Right ventricle myocardium superior (tissue), 1 donor: ENCODE data around the gene PLXNA4. TPM values are rescaled to one million over a fixed set of nuclear protein-coding genes. Genes with fewer than 3 reads are reported as not detected.

Experiments used
- ATAC-seq: fragments of 200-7000 bp; cut with Tn5 transposase; one replicate; pipeline ENCODE4 v1.9.1; 2020; ENCODE audit warnings: mild to moderate bottlenecking; ENCODE audit not compliant: poor library complexity
- DNase-seq: peaks from one replicate; pipeline ENCODE4 v3.0.0-alpha.2; 2020
- intact Hi-C: fragments of 100-400 bp; cut with DNase I; formaldehyde crosslinking; loops from one replicate; pipeline ENCODE4 v1.11.2; 2022
- total RNA-seq: library from RNA; stranded (reverse); fragmentation: NEBNext Ultra II Directional; extraction: Animal tissue kit (Norgen Biotek cat#: 25700); gene quantifications from one replicate; pipeline ENCODE4 v1.2.1, GENCODE V29; 2021
- donor health status: DM: no; HTN: yes; CAD: no; lungs with severe emphysema.

PLXNA4 gene
- total RNA-seq, 1 donor from 2014 or later = 17.3 TPM

GRCh38 chr7:132134814-132135445, 441.3 kb downstream of the PLXNA4 start:
- intact Hi-C loops = loop anchor here (10.0 kb wide), 1 partner anchor 1900 kb away; no protein-coding TSS in a partner anchor
- no peak for DNase-seq
- ATAC-seq = no peak

- no peak for DNase-seq
- ATAC-seq = no peak
- intact Hi-C loops = loop anchor here (10.0 kb wide), 1 partner anchor 1901 kb away; no protein-coding TSS in a partner anchor
Measured at GRCh38 chr7:132133501-132133900, 442.8 kb downstream of the PLXNA4 start.

DNA sequence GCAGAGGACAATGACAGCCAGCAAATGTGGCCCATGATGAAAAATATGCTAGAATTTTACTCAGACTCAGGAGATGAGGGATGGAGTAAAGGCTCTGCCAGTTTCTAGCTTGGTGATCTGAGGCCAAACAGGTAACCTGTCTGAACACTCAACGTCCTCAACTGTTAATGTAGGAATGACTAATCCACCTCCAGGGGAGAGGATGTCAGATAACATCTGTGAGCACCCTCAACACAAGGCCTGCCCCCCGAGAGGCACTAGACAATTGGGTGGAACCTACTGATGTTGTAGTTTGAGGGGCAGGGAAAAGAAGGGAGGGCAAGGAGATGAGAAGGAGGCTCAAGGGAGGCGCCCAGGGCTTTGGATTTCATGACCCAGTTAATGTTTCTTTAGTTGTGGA, 445.1 kb downstream of the PLXNA4 start:
- intact Hi-C loops = loop anchor here (10.0 kb wide), 1 partner anchor 1904 kb away; no protein-coding TSS in a partner anchor
- DNase-seq = no peak
- no peak for ATAC-seq

GRCh38 chr7:132130497-132130896, 445.8 kb downstream of the PLXNA4 start:
- ATAC-seq (no peak), DNase-seq (no peak)
- intact Hi-C loops = loop anchor here (10.0 kb wide), 1 partner anchor 1904 kb away; no protein-coding TSS in a partner anchor

GRCh38 chr7:132125872-132126595, 450.2 kb downstream of the PLXNA4 start:
- no peak for DNase-seq

GRCh38 chr7:132125096-132125495, 451.2 kb downstream of the PLXNA4 start:
- ATAC-seq (no peak), DNase-seq (no peak)
- intact Hi-C loops = no loop called here

More at GRCh38 chr7:132125872-132126595, 450.2 kb downstream of the PLXNA4 start:
- ATAC-seq = no peak
- intact Hi-C loops = no loop called here

GRCh38 chr7:132124575-132124974, 451.7 kb downstream of the PLXNA4 start:
- intact Hi-C loops = no loop called here
- DNase-seq (no peak), ATAC-seq (no peak)

DNA sequence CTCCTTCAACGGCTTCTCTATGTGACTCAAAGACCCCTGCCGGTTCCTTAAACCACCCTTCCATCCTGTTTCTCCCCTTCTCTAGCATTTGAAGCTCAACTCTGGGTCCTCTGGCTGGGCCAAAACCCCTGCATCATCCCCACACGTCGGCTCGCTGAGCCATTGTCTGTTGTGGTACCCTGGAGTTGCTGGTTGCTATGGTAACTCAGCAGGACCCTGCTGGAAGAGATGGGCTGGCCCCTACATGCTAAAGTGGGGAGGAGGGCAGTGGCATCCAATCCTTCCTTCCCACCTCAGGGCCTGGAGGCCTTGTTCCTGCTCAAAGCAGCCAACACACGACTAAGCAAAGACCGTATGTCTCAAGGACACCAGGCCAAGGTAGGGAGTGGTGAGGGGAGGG, 452.5 kb downstream of the PLXNA4 start:
- intact Hi-C loops = no loop called here
- ATAC-seq (no peak), DNase-seq (no peak)

DNA sequence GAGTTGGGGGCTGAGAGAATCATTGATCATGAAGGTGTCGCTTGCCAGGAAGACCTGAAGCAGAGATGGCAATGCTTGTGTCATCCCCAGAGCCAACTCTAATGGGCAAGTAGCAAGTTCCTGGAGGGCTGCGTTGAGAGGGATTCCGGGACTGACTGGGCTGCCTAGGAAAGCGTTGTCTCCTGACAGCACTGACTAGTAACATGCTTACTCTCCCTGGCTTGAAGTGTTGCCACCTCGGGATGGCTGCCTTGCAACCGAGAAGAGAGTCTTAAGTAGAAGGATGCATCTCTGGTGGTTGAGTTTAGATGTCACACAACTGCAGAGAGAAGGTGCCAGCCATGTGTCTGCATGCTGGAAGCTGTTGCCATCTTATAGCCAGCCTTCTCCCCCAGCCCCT, 453.4 kb downstream of the PLXNA4 start:
- ATAC-seq (no peak), DNase-seq (no peak)
- intact Hi-C loops = no loop called here

GRCh38 chr7:132121987-132122386, 454.3 kb downstream of the PLXNA4 start:
- ATAC-seq = no peak
- intact Hi-C loops = no loop called here
- no peak for DNase-seq

DNA sequence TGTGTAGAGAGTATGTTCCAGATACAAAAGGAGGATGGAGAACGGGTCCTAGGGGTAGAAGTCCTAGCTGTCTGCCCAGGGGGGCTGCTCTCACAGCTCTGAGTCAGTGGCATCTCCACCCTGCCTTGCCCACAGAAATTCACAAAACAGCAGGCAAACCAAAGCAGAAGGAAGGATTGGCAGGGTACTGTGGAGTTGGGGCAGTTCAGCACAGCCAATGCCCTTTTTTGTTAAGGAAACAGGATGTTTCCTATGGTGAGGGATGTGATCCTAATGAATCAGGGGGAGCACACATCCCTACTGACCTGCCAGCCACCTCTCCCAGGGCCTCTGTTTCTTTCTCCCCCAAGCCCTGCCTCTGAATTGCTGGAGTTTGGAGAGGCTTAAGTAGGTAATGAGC, 457.6 kb downstream of the PLXNA4 start:
- ATAC-seq (no peak), DNase-seq (no peak)
- intact Hi-C loops = no loop called here

- DNase-seq = no peak
- ATAC-seq = no peak
- intact Hi-C loops = no loop called here
Measured at GRCh38 chr7:132117636-132118035, 458.6 kb downstream of the PLXNA4 start.

GRCh38 chr7:132117181-132117580, 459.1 kb downstream of the PLXNA4 start:
- ATAC-seq = no peak
- no peak for DNase-seq
- intact Hi-C loops = no loop called here

DNA sequence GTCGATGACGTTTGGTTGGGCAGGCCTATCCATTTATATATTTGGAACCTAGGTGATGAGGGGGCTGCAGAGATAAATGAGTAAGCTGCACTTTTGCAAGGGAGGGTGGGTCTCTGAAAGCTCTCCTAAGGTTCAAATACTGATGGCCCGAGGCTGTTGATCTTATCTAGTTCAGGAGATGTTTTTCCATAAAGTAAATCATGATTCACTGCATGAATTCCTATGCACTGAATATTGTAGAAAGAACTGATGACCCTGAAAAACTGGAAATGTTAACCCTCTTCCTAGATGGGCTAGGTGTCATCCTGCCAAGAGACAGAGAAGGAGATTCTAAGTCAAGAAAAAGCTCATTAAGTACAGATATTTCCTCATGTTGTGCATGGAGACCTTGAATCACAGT, 459.9 kb downstream of the PLXNA4 start:
- DNase-seq = no peak
- intact Hi-C loops = no loop called here
- no peak for ATAC-seq

- ATAC-seq = no peak
- DNase-seq = no peak
- intact Hi-C loops = no loop called here
Measured at GRCh38 chr7:132115758-132116157, 460.5 kb downstream of the PLXNA4 start.

- intact Hi-C loops = no loop called here
- no peak for DNase-seq
- no peak for ATAC-seq
Measured at GRCh38 chr7:132115028-132115427, 461.2 kb downstream of the PLXNA4 start.

GRCh38 chr7:132114411-132114810, 461.9 kb downstream of the PLXNA4 start:
- no peak for ATAC-seq
- intact Hi-C loops = no loop called here
- DNase-seq = no peak

DNA sequence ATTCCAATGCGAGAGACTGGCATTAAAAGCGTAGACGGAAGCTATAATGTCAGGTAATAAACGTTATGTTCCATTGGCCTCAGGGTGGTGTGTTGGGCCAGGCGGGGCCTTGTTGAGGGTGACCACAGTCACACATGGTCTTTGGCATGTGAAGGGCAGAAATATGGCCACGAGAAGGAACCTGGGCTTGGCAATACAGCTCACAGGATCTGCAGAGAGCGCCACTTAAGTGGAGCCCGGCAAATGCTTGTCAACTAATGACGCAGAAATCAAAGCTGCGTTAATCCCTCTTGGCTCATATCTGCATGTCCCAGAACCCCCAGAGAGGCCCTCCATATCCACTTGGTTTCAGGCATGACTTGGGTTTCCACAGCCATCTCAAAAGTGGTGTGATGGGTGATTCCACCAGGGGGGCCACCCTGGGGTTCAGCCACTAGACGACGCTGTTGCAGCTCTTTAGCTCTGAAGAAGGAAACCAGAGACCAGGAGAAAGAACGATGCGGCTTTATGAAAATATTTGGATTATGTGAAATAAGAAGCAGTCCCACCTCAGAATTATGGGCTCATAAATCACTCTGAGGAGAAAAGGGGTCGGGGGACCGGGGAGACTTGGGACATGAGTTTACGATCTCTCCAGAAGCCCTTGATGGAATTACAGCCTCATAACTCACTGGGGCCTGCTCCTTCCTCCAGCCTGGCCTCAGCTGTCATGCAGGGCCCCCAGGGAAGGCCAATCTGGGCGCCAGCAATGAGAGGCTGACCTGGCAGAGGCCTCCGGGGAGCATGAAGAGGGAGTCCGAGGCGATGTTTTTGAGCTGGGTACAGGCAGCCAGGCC, 462.5 kb downstream of the PLXNA4 start:
- intact Hi-C loops = no loop called here
- ATAC-seq (no peak), DNase-seq (no peak)

- intact Hi-C loops = no loop called here
- ATAC-seq (no peak), DNase-seq (no peak)
Measured at GRCh38 chr7:132112657-132113056, 463.6 kb downstream of the PLXNA4 start.
